HTERT RPE-1 (cell line): ENCODE data around the gene ZDHHC14.
"Not testable (repeated sequence)": the region's sequence is repeated elsewhere in the genome, so short reads cannot be mapped to it uniquely, and the experiment has no call there.

Experiments used
- in situ Hi-C: fragments of 300-500 bp; cut with MboI; formaldehyde crosslinking; loops from 4 replicates; pipeline ENCODE4 v1.14.3; 2020; ENCODE audit warnings: low sequenced_read_pairs

The ZDHHC14 gene

GRCh38 chr6:157379656-157380457, 1.1 kb upstream of the ZDHHC14 start:
- in situ Hi-C loops: no loop called here

- in situ Hi-C loops: no loop called here
These were observed 572 bp upstream of the ZDHHC14 start for GRCh38 chr6:157380458-157380778.

- in situ Hi-C loops: no loop called here
These were observed 936 bp downstream of the ZDHHC14 start for GRCh38 chr6:157381631-157382621.

GRCh38 chr6:157382821-157383220, 1.8 kb downstream of the ZDHHC14 start:
- in situ Hi-C loops: no loop called here

DNA sequence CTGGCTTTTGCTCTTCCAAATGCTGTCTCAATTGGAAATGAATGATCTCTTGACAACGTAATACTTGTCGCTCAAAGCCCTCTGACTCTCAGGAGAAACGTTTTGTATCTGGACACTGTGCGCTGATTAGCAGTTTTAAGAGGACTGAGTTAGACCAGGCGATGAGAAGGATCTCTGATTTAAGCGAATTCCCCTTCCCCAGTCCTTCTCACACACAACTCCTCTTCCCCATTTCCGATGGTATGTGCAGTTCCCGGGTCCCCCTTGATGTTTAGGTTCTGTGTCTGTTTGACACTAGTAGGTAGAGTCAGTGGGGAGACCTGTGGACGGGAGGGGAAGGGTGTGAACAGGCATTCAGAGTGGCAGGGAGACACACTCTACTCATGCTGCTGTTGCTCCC, 2.5 kb downstream of the ZDHHC14 start:
- in situ Hi-C loops: no loop called here

DNA sequence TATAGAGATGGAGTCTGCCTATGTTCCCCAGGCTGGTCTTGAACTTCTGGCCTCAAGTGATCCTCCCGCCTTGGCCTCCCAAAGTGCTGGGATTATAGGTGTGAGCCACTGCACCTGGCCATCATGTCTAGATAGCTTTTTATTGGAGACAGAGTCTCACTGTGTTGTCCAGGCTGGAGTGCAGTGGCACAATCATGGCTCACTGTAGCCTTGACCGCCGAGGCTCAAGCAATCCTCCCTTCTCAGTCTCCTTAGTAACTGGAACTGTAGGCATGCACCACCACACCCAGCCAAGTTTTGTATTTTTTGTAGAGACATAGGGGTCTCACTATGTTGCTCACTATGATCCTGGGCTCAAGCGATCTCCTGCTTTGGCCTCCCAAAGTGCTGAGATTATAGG, 4.0 kb downstream of the ZDHHC14 start:
- in situ Hi-C loops: not testable (repeated sequence)

DNA sequence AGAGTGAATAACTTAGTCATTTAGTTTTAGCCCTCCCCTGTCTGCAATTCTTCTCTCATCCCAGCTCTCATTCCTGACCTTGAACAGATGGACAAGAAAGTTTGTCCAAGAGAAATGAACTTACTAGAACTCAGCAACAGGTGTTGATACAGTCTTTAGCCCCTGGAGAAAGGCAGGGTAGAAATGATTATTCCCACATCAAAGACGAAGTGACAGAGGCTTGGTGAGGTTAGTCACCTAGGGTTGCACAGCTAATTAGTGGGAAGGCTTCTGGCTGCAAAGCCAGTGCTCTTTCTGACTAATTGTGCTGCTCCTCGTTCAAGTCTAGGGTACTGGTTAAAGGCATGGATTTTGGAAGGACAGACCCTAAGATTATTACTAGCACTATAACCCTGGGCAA, 4.5 kb downstream of the ZDHHC14 start:
- in situ Hi-C loops: no loop called here

GRCh38 chr6:157386023-157386422, 5.0 kb downstream of the ZDHHC14 start:
- in situ Hi-C loops: no loop called here

DNA sequence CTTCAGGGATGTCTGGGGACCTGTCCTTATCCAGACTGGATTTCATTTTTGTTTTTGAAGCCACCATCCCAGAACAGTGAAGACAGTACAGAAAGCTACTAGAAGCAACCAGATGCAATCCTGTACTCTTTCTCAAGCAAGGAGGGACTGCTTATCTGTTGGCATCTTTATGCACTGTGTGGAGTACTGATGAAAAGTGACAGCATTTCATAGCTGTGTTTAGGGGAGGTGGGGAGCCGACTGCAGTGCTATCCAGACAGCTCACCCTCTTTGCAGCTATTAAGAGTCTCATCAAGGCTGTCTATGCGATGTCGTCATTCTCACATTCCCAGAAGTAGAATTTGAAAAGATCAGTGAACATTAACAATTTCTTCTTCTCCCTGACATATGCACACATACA, 5.5 kb downstream of the ZDHHC14 start:
- in situ Hi-C loops: no loop called here

- in situ Hi-C loops: no loop called here
These were observed 7.9 kb downstream of the ZDHHC14 start for GRCh38 chr6:157388924-157389323.

GRCh38 chr6:157390273-157391060, 9.5 kb downstream of the ZDHHC14 start:
- in situ Hi-C loops: no loop called here

- in situ Hi-C loops: no loop called here
These were observed 12.1 kb downstream of the ZDHHC14 start for GRCh38 chr6:157392927-157393668.

DNA sequence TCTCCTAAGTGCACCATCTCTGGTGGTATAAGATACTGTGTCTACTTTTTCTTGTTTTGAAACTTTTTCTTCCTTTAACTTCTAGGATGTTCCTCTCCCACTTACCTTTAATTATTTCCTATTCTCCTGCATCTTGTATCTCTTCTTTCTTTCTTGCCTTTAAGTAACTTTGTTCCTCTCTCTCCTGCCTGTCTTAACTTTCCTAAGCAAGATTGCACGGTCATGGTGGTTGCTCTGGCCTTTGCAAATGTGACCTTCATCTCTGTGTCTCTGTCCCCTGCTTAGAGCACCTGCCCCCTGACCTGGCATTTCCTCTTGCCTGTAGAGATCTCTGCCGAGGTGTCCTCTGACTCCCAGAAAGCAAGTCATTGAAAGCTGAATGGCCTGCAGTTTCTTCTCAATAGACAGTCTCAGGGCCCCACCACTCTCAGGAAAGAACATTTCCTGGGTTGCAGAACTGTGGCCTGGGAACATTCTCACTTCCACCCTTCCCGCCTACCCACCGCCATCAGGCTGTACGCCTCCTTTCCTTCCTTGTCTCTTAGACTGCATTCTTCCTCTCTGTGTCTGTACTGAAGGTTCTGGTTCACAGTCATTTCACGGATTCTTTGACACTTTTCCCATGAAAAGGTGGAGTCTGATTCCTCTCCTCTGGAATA, 12.8 kb downstream of the ZDHHC14 start:
- in situ Hi-C loops: no loop called here

- in situ Hi-C loops: not testable (repeated sequence)
These were observed 14.2 kb downstream of the ZDHHC14 start for GRCh38 chr6:157395199-157395598.

DNA sequence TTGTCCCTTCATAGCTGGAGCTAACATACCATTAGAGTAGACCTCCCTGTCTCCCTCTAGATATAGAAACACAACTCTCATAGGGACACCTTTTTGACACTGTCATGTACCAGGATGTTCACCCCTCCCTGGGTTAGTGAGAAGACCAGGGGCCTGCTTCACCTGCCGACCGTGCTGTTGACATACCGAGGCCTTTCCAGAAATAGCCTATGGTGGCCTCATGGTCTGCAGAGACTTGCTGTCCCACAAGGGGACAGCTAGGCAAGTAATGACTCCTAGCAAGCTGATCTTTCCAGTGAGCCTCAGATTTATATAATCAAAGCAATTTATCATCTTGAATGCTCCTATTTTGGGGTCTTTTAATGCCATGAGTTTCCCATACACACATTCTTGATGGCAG, 15.0 kb downstream of the ZDHHC14 start:
- in situ Hi-C loops: no loop called here

GRCh38 chr6:157397660-157398059, 16.7 kb downstream of the ZDHHC14 start:
- in situ Hi-C loops: no loop called here

DNA sequence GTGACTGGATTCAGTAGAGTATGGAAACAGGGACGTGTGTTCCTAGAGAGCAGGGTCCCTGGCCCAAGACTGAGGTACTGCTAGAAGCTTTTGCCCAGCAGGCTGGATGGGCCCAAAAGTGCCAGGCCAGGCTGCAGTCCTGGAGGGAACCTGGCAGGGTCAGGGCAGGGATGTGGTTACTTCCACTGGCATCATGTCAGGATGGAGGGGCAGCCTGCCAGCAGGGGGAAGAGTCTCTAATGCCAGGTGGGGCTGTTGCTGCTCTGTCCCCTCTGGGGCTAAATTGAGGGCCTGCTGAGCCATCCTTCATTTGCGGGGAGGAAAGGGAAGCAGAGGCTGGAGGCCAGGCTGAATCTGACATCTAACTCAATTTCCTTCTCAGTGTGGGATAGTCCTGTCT, 17.2 kb downstream of the ZDHHC14 start:
- in situ Hi-C loops: no loop called here

GRCh38 chr6:157400676-157401075, 19.7 kb downstream of the ZDHHC14 start:
- in situ Hi-C loops: no loop called here

- in situ Hi-C loops: no loop called here
These were observed 20.8 kb downstream of the ZDHHC14 start for GRCh38 chr6:157401734-157402338.
